HepG2 (cell line): Measurements from ENCODE around the gene MOB4. TPM values are rescaled to one million over a fixed set of nuclear protein-coding genes. Genes with fewer than 3 reads are reported as not detected.

Experiments
- AHDC1 ChIP-seq: sonication (generic); formaldehyde crosslinking; IDR thresholded peaks from 2 replicates; pipeline ENCODE4 v1.5.1; 2020; ENCODE audit warnings: mild to moderate bottlenecking, missing genetic modification reagents, borderline replicate concordance
- ELK4 ChIP-seq: sonication (generic); formaldehyde crosslinking; IDR thresholded peaks from 2 replicates; pipeline ENCODE4 v1.9.0; 2021; ENCODE audit warnings: missing genetic modification reagents, borderline replicate concordance
- HNF4A ChIP-seq: sonication (generic); formaldehyde crosslinking; IDR thresholded peaks from 2 replicates; pipeline ENCODE4 v1.4.0; 2020; ENCODE audit warnings: missing genetic modification reagents
- HNRNPH1 ChIP-seq: fragments of 200-400 bp; formaldehyde crosslinking; optimal IDR thresholded peaks from 2 replicates; pipeline ENCODE3; 2017; ENCODE audit warnings: mild to moderate bottlenecking, low read depth, low read length
- IRF2 ChIP-seq: IDR thresholded peaks from 2 replicates; pipeline ENCODE4 v1.6.1; 2018; ENCODE audit warnings: missing genetic modification reagents, missing compliant biosample characterization
- RXRB ChIP-seq: IDR thresholded peaks from 2 replicates; pipeline ENCODE4 v1.6.1; 2016; ENCODE audit warnings: borderline replicate concordance, missing genetic modification reagents, missing compliant biosample characterization
- SCMH1 ChIP-seq: sonication (generic); formaldehyde crosslinking; IDR thresholded peaks from 2 replicates; pipeline ENCODE4 v1.9.0; 2021; ENCODE audit warnings: missing genetic modification reagents, mild to moderate bottlenecking, borderline replicate concordance
- TGIF2 ChIP-seq: IDR thresholded peaks from 2 replicates; pipeline ENCODE4 v1.6.1; 2016; ENCODE audit warnings: control low read depth, missing compliant biosample characterization
- ZFY ChIP-seq: sonication (generic); formaldehyde crosslinking; IDR thresholded peaks from 2 replicates; pipeline ENCODE4 v1.4.0; 2020; ENCODE audit warnings: missing genetic modification reagents
- ZNF333 ChIP-seq: sonication (generic); formaldehyde crosslinking; IDR thresholded peaks from 2 replicates; pipeline ENCODE4 v1.4.0; 2020; ENCODE audit warnings: mild to moderate bottlenecking, missing genetic modification reagents, borderline replicate concordance
- ZNF616 ChIP-seq: sonication (generic); formaldehyde crosslinking; IDR thresholded peaks from 2 replicates; pipeline ENCODE4 v1.5.0; 2020; ENCODE audit warnings: low read depth, mild to moderate bottlenecking, missing genetic modification reagents
- polyA plus RNA-seq, 8 experiments: library from polyadenylated mRNA; depleted of rRNA in 3 of 8; stranded (reverse) in 7 of 8; unstranded in 1 of 8; fragments of >200 nt; fragmentation: Illumina TruSeq in 4 of 8; extraction: Trizol in 4 of 8; gene quantifications; 2 replicates each; pipeline versions ENCODE4 v1.2.1 to v1.2.3, GENCODE V29; 2011 to 2016; ENCODE audit warnings: low read depth in 4 of 8, missing spikeins in 1 of 8, mixed read lengths in 1 of 8; ENCODE audit not compliant: insufficient read depth in 1 of 8
- total RNA-seq, 5 experiments: library from RNA; depleted of rRNA; stranded (reverse); fragments of >200 nt; fragmentation: Illumina TruSeq; extraction: Trizol; gene quantifications; 2 replicates each; pipeline ENCODE4 v1.2.3, GENCODE V29; 2016; ENCODE audit warnings: low read depth in 1 of 5
- TF ChIP-seq, protein P1 (sequence below): sonication (generic); formaldehyde crosslinking; IDR thresholded peaks from 2 replicates; pipeline ENCODE4 v1.4.0; 2020; ENCODE audit warnings: missing genetic modification reagents, borderline replicate concordance
- TF ChIP-seq, protein P2 (sequence below): sonication (generic); formaldehyde crosslinking; IDR thresholded peaks from 2 replicates; pipeline ENCODE4 v1.9.0; 2022; ENCODE audit warnings: missing genetic modification reagents, mild to moderate bottlenecking, borderline replicate concordance
- TF ChIP-seq, protein P3 (sequence below): sonication (generic); formaldehyde crosslinking; conservative IDR thresholded peaks from 2 replicates; pipeline ENCODE4 v1.8.1; 2023; ENCODE audit warnings: missing genetic modification reagents
- TF ChIP-seq, protein P4 (sequence below): sonication (generic); formaldehyde crosslinking; IDR thresholded peaks from 2 replicates; pipeline ENCODE4 v1.4.0; 2020; ENCODE audit warnings: missing genetic modification reagents

Gene MOB4
- total and polyA plus RNA-seq, 2 of the 13 experiments (the other 11 are each of a cell fraction or from before 2014, with no cell fraction given), result 35.7 to 38.6 TPM

- TF ChIP-seq TGIF2 (CRISPR knock-in tag) (peak; percentile 88), RXRB (peak; percentile 66), SCMH1 (CRISPR knock-in tag) (no peak), ZFY (CRISPR knock-in tag) (peak; percentile 98), ZNF333 (CRISPR knock-in tag) (peak; percentile 98), AHDC1 (CRISPR knock-in tag) (peak; percentile 62), ELK4 (CRISPR knock-in tag) (peak; percentile 85; the same call in 1 of the 2 replicates), IRF2 (CRISPR knock-in tag) (peak; percentile 81), HNF4A (CRISPR knock-in tag) (peak; percentile 95), HNRNPH1 (no peak), ZNF616 (CRISPR knock-in tag) (peak; percentile 97)
- TF ChIP-seq, protein P1, sequence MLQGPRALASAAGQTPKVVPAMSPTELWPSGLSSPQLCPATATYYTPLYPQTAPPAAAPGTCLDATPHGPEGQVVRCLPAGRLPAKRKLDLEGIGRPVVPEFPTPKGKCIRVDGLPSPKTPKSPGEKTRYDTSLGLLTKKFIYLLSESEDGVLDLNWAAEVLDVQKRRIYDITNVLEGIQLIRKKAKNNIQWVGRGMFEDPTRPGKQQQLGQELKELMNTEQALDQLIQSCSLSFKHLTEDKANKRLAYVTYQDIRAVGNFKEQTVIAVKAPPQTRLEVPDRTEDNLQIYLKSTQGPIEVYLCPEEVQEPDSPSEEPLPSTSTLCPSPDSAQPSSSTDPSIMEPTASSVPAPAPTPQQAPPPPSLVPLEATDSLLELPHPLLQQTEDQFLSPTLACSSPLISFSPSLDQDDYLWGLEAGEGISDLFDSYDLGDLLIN (CRISPR knock-in tag), result peak; percentile 77
- TF ChIP-seq, protein P2, sequence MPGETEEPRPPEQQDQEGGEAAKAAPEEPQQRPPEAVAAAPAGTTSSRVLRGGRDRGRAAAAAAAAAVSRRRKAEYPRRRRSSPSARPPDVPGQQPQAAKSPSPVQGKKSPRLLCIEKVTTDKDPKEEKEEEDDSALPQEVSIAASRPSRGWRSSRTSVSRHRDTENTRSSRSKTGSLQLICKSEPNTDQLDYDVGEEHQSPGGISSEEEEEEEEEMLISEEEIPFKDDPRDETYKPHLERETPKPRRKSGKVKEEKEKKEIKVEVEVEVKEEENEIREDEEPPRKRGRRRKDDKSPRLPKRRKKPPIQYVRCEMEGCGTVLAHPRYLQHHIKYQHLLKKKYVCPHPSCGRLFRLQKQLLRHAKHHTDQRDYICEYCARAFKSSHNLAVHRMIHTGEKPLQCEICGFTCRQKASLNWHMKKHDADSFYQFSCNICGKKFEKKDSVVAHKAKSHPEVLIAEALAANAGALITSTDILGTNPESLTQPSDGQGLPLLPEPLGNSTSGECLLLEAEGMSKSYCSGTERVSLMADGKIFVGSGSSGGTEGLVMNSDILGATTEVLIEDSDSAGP, result peak; percentile 96
- TF ChIP-seq, protein P3, sequence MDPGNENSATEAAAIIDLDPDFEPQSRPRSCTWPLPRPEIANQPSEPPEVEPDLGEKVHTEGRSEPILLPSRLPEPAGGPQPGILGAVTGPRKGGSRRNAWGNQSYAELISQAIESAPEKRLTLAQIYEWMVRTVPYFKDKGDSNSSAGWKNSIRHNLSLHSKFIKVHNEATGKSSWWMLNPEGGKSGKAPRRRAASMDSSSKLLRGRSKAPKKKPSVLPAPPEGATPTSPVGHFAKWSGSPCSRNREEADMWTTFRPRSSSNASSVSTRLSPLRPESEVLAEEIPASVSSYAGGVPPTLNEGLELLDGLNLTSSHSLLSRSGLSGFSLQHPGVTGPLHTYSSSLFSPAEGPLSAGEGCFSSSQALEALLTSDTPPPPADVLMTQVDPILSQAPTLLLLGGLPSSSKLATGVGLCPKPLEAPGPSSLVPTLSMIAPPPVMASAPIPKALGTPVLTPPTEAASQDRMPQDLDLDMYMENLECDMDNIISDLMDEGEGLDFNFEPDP (CRISPR knock-in tag), result no peak; the same call in 1 of the 2 replicates
- TF ChIP-seq, protein P4, sequence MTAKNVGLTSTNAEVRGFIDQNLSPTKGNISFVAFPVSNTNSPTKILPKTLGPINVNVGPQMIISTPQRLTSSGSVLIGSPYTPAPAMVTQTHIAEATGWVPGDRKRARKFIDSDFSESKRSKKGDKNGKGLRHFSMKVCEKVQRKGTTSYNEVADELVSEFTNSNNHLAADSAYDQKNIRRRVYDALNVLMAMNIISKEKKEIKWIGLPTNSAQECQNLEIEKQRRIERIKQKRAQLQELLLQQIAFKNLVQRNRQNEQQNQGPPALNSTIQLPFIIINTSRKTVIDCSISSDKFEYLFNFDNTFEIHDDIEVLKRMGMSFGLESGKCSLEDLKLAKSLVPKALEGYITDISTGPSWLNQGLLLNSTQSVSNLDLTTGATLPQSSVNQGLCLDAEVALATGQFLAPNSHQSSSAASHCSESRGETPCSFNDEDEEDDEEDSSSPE (CRISPR knock-in tag), result peak; percentile 96
Measured at GRCh38 chr2:197499594-197500502, 16.0 kb upstream of the MOB4 start, which contains the start of the genes HSPD1 and HSPE1 (continued).
